HL-60 (cell line): ENCODE measurements around the gene PSMC3.

Experiments used
- CTCF ChIP-seq: IDR thresholded peaks from one replicate; pipeline ENCODE4 v1.5.1; 2011; ENCODE audit warnings: low read length, control low read depth, inconsistent platforms; ENCODE audit not compliant: insufficient read depth
- GABPA ChIP-seq: IDR thresholded peaks from 2 replicates; pipeline ENCODE4 v1.6.1; 2012; ENCODE audit warnings: low read depth
- POLR2AphosphoS5 ChIP-seq: IDR thresholded peaks from 2 replicates; pipeline ENCODE4 v1.6.1; 2012; ENCODE audit warnings: low read depth
- SPI1 ChIP-seq: IDR thresholded peaks from 2 replicates; pipeline ENCODE4 v1.6.1; 2012; ENCODE audit warnings: low read depth, mild to moderate bottlenecking, borderline replicate concordance
- TF ChIP-seq, protein P1 (sequence below): IDR thresholded peaks from 2 replicates; pipeline ENCODE4 v1.6.1; 2012; ENCODE audit warnings: low read depth; ENCODE audit not compliant: insufficient replicate concordance

- TF ChIP-seq CTCF (no peak), POLR2AphosphoS5 (0 out of 2 replicates have a peak, but pooled peaks have one; percentile 6), GABPA (no peak), SPI1 (no peak)
- TF ChIP-seq, protein P1, sequence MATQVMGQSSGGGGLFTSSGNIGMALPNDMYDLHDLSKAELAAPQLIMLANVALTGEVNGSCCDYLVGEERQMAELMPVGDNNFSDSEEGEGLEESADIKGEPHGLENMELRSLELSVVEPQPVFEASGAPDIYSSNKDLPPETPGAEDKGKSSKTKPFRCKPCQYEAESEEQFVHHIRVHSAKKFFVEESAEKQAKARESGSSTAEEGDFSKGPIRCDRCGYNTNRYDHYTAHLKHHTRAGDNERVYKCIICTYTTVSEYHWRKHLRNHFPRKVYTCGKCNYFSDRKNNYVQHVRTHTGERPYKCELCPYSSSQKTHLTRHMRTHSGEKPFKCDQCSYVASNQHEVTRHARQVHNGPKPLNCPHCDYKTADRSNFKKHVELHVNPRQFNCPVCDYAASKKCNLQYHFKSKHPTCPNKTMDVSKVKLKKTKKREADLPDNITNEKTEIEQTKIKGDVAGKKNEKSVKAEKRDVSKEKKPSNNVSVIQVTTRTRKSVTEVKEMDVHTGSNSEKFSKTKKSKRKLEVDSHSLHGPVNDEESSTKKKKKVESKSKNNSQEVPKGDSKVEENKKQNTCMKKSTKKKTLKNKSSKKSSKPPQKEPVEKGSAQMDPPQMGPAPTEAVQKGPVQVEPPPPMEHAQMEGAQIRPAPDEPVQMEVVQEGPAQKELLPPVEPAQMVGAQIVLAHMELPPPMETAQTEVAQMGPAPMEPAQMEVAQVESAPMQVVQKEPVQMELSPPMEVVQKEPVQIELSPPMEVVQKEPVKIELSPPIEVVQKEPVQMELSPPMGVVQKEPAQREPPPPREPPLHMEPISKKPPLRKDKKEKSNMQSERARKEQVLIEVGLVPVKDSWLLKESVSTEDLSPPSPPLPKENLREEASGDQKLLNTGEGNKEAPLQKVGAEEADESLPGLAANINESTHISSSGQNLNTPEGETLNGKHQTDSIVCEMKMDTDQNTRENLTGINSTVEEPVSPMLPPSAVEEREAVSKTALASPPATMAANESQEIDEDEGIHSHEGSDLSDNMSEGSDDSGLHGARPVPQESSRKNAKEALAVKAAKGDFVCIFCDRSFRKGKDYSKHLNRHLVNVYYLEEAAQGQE, result peak; percentile 40
Measured at GRCh38 chr11:47400768-47401279, 25.4 kb downstream of the PSMC3 start.
